WI38 (cell line): Measurements from ENCODE around the gene ANKMY2.

ENCODE experiments used
- H3K4me3 ChIP-seq: 2 replicates; pipeline ENCODE4 v1.5.1; 2011; ENCODE audit warnings: low read depth, mild to moderate bottlenecking, control low read depth, low read length
- TF ChIP-seq, protein P1 (sequence below): IDR thresholded peaks from 2 replicates; pipeline ENCODE4 v1.5.1; 2012; ENCODE audit warnings: low read depth, mild to moderate bottlenecking, control low read depth, low read length

ANKMY2 gene

DNA sequence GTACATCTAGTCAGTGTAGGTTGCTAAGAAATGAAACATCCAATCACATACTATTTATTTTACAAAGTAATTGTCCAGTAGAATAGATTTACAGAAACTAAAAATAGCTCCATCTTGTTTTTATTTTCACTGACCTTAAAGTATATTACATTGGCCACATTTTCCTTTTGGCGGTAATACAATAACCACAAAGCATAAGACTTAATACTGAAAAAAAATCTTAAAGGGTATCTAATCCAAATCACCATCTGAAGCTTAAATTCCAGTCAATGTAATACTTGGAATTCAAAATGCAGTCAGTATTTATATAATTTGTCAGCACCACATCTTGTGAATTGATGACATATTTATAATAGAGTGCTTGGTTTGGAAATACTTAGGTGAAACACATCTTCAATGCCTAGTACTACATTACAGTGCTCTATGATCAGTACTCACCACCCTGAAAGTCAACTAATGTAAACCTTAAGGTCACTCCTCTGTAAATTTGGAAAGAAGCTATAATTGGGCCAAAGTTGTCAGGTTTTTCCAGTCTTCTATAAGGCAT, 8.9 kb downstream of the ANKMY2 start:
- H3K4me3 ChIP-seq: no peak overlapping the region
- TF ChIP-seq, protein P1, sequence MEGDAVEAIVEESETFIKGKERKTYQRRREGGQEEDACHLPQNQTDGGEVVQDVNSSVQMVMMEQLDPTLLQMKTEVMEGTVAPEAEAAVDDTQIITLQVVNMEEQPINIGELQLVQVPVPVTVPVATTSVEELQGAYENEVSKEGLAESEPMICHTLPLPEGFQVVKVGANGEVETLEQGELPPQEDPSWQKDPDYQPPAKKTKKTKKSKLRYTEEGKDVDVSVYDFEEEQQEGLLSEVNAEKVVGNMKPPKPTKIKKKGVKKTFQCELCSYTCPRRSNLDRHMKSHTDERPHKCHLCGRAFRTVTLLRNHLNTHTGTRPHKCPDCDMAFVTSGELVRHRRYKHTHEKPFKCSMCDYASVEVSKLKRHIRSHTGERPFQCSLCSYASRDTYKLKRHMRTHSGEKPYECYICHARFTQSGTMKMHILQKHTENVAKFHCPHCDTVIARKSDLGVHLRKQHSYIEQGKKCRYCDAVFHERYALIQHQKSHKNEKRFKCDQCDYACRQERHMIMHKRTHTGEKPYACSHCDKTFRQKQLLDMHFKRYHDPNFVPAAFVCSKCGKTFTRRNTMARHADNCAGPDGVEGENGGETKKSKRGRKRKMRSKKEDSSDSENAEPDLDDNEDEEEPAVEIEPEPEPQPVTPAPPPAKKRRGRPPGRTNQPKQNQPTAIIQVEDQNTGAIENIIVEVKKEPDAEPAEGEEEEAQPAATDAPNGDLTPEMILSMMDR: no peak

DNA sequence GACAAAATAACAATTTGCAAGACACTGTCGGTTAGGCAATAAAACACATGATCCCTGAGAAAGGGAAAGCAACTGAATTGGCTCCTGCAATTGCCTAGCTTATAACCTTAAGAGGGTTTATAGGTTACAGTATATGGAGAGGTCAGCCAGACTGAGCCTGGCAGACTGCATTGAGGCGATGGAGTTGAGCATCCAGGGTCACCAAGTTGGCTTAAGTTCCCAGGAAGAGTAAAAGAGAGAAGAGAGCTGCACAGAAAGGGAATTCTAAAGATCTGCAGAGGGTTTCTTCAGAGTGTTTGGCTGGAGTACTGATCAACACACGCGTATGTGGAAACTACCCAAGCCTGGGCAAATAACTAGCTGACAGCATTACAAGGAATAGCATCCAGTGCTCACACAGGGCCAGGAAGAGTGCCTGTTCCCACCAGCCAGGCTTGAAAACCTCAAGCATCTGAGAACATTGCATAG, 11.2 kb downstream of the ANKMY2 start:
- no peak overlapping the region for H3K4me3 ChIP-seq
- TF ChIP-seq, protein P1: no peak

DNA sequence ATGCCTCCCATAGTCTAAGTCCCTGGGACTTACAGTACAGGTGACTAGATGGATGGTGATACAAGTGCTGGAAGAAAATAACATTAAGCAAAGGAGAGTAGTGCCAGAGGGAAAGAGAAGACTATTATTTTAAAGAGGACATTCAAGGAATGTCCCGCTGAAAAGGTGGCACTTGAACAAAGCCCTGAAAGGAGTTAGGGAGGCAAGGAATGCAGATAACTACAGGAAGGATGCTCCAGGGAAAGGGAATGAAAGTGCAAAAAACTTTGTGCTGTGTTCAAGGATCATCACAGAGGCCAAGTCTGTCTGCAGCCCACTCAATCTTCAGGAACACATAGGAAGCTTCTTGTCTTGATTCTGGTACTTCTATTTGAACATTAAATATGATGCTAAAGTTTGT, 14.9 kb downstream of the ANKMY2 start:
- TF ChIP-seq, protein P1: no peak
- H3K4me3 ChIP-seq: no peak overlapping the region

DNA sequence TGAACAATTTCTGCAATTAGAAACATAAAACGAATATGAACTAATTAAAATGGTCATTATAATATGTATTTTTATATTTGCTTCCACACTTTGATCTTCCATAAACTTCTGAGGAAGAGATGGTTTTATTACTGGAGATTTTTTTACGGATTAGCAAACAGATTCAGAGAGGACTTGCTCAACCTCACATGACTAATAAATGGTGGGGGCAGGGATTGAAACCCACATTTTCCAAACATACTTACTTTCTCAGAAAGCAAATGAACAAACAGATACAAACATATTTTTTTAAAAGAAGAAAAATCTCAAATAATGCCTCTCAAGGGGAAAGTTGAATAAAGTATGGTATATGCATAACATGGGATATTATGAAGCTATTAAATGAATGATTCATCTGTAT, 18.3 kb downstream of the ANKMY2 start:
- TF ChIP-seq, protein P1: no peak
- H3K4me3 ChIP-seq: no peak overlapping the region

DNA sequence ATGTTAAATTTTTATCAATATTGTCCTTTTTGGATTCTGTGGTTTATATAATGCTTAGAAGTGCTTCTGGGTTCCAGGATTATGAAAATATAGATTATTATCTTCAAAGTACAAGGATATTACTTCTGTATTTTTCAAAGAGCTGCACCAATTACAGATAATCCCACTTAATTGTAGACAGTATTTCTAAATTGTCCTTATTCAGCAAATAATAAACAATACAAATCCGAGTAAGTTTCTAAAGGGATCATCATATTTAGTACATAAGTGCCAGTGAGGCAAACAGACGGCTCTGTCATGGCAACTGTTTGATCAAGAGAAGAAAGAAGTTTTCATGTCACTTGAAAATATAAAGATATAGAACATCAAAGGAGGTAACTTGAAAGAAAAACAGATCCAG, 19.2 kb downstream of the ANKMY2 start:
- no peak overlapping the region for H3K4me3 ChIP-seq
- TF ChIP-seq, protein P1: no peak

DNA sequence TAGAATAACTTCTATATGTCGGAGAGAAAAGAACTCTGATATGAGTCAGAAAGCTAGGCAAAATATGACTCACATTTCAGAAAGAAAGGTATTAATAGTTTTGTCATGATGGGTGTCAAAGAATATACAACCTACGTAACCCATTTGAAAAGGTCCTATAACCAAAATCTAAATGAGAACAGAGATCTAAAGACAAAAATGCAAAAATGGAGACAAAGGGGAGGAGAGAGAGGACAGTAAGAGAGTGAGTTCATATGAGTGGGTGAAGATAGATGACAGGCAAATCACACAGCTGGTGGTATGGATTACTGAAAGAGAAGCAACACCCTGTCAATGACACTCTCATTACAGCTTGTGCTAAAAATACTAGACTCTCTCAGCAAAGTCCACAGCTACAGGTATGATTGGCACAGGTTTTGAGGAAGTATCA, 25.6 kb downstream of the ANKMY2 start:
- H3K4me3 ChIP-seq: no peak overlapping the region
- TF ChIP-seq, protein P1: no peak

DNA sequence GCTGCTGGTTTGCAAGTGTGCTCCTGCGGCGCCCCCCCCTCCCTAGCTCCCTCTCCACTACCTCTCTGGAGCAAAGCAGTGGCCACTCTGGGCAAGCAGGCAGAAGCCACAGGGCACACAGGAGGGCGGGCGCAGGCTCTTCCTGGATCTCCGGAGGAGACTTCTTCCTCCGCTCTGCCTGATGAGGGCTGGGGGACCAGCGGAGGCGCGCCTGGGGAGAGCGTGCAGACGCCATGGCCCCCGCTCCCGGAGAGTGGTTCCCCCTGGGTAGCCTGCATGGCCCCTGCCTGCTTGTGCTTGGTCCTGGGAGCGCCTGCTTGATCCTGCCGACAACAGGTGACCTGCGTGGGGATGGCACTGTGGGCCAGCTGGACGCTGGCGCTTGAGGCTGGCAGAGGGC, 29.0 kb downstream of the ANKMY2 start:
- TF ChIP-seq, protein P1: no peak
- H3K4me3 ChIP-seq: no peak overlapping the region
